ENCODE results near the gene ZNF576. TPM values are rescaled to one million over a fixed set of nuclear protein-coding genes. Genes with fewer than 3 reads are reported as not detected.

Gene ZNF576
- total and polyA plus RNA-seq, 2 experiments from 2014 or later, result 5.9 to 16.9 TPM

DNA sequence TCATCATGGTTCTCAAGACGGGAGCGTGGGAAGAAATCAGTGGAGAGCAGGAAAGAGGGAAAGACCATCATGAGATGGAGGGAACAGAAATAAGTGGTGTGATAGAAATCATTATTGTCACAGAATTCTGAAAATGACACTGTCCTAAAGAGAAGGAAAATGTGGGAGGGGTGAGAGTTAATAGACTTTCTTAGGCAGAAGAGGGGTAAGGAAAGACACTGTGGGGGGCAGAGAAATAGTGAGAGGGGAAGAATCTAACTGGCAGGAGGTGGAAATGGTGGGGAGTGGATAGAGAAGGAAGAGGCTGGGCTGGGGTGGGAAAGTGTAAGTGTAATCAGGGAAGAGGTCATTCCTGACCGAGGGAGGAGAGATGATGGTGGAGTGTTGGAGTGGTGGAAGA is 17.6 kb upstream of the ZNF576 start:
- DNase-seq (ENCODE audit: low spot score) (no peak), ATAC-seq (no peak)
- Histone ChIP-seq H3K27me3 (ENCODE audit: insufficient read depth) (no peaks in the 10 kb centered on the region), H3K27ac (ENCODE audit: low read depth) (no peak overlapping the region), H3K36me3 (ENCODE audit: insufficient read depth) (no peaks in the 10 kb centered on the region), H4K20me1 (replicated peaks; ENCODE audit: insufficient read depth) (no peaks in the 10 kb centered on the region), H3K9me2 (ENCODE audit: insufficient read depth) (no peaks in the 10 kb centered on the region), H3K79me2 (replicated peaks; ENCODE audit: insufficient read depth) (peaks cover 4% of the 10 kb centered on the region; the same call in 1 of the 2 replicates), H3F3A (replicated peaks; ENCODE audit: low read depth) (no peaks in the 10 kb centered on the region; the same call in 1 of the 2 replicates), H3K4me1 (ENCODE audit: insufficient read depth) (peaks cover 14% of the 10 kb centered on the region), H3K4me3 (no peak overlapping the region), H2AFZ (no peak overlapping the region), H3K4me2 (no peak overlapping the region)
- TF ChIP-seq NANOG (IDR thresholded peaks at IDR 0.05; ENCODE audit: borderline replicate concordance), result no peak
- no peak for TF ChIP-seq EZH2 (IDR thresholded peaks at IDR 0.05; ENCODE audit: low read depth, unreplicated experiment)
- no peak for TF ChIP-seq STAT1 (IDR thresholded peaks at IDR 0.05; ENCODE audit: unreplicated experiment)
- no peak for TF ChIP-seq ZNF114 (CRISPR knock-in tag; IDR thresholded peaks at IDR 0.05)
- TF ChIP-seq, protein P1, sequence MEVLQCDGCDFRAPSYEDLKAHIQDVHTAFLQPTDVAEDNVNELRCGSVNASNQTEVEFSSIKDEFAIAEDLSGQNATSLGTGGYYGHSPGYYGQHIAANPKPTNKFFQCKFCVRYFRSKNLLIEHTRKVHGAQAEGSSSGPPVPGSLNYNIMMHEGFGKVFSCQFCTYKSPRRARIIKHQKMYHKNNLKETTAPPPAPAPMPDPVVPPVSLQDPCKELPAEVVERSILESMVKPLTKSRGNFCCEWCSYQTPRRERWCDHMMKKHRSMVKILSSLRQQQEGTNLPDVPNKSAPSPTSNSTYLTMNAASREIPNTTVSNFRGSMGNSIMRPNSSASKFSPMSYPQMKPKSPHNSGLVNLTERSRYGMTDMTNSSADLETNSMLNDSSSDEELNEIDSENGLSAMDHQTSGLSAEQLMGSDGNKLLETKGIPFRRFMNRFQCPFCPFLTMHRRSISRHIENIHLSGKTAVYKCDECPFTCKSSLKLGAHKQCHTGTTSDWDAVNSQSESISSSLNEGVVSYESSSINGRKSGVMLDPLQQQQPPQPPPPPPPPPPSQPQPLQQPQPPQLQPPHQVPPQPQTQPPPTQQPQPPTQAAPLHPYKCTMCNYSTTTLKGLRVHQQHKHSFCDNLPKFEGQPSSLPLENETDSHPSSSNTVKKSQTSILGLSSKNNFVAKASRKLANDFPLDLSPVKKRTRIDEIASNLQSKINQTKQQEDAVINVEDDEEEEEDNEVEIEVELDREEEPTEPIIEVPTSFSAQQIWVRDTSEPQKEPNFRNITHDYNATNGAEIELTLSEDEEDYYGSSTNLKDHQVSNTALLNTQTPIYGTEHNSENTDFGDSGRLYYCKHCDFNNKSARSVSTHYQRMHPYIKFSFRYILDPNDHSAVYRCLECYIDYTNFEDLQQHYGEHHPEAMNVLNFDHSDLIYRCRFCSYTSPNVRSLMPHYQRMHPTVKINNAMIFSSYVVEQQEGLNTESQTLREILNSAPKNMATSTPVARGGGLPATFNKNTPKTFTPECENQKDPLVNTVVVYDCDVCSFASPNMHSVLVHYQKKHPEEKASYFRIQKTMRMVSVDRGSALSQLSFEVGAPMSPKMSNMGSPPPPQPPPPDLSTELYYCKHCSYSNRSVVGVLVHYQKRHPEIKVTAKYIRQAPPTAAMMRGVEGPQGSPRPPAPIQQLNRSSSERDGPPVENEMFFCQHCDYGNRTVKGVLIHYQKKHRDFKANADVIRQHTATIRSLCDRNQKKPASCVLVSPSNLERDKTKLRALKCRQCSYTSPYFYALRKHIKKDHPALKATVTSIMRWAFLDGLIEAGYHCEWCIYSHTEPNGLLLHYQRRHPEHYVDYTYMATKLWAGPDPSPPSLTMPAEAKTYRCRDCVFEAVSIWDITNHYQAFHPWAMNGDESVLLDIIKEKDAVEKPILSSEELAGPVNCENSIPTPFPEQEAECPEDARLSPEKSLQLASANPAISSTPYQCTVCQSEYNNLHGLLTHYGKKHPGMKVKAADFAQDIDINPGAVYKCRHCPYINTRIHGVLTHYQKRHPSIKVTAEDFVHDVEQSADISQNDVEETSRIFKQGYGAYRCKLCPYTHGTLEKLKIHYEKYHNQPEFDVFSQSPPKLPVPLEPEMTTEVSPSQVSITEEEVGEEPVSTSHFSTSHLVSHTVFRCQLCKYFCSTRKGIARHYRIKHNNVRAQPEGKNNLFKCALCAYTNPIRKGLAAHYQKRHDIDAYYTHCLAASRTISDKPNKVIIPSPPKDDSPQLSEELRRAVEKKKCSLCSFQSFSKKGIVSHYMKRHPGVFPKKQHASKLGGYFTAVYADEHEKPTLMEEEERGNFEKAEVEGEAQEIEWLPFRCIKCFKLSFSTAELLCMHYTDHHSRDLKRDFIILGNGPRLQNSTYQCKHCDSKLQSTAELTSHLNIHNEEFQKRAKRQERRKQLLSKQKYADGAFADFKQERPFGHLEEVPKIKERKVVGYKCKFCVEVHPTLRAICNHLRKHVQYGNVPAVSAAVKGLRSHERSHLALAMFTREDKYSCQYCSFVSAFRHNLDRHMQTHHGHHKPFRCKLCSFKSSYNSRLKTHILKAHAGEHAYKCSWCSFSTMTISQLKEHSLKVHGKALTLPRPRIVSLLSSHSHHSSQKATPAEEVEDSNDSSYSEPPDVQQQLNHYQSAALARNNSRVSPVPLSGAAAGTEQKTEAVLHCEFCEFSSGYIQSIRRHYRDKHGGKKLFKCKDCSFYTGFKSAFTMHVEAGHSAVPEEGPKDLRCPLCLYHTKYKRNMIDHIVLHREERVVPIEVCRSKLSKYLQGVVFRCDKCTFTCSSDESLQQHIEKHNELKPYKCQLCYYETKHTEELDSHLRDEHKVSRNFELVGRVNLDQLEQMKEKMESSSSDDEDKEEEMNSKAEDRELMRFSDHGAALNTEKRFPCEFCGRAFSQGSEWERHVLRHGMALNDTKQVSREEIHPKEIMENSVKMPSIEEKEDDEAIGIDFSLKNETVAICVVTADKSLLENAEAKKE (CRISPR knock-in tag; IDR thresholded peaks at IDR 0.05), result no peak
- TF ChIP-seq, protein P2, sequence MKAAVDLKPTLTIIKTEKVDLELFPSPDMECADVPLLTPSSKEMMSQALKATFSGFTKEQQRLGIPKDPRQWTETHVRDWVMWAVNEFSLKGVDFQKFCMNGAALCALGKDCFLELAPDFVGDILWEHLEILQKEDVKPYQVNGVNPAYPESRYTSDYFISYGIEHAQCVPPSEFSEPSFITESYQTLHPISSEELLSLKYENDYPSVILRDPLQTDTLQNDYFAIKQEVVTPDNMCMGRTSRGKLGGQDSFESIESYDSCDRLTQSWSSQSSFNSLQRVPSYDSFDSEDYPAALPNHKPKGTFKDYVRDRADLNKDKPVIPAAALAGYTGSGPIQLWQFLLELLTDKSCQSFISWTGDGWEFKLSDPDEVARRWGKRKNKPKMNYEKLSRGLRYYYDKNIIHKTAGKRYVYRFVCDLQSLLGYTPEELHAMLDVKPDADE (IDR thresholded peaks at IDR 0.05), result no peak
- TF ChIP-seq POLR2AphosphoS5 (IDR thresholded peaks at IDR 0.05; ENCODE audit: low read depth), result no peak
- no peak for TF ChIP-seq EZH2phosphoT487 (IDR thresholded peaks at IDR 0.05; ENCODE audit: unreplicated experiment)
- TF ChIP-seq, protein P3, sequence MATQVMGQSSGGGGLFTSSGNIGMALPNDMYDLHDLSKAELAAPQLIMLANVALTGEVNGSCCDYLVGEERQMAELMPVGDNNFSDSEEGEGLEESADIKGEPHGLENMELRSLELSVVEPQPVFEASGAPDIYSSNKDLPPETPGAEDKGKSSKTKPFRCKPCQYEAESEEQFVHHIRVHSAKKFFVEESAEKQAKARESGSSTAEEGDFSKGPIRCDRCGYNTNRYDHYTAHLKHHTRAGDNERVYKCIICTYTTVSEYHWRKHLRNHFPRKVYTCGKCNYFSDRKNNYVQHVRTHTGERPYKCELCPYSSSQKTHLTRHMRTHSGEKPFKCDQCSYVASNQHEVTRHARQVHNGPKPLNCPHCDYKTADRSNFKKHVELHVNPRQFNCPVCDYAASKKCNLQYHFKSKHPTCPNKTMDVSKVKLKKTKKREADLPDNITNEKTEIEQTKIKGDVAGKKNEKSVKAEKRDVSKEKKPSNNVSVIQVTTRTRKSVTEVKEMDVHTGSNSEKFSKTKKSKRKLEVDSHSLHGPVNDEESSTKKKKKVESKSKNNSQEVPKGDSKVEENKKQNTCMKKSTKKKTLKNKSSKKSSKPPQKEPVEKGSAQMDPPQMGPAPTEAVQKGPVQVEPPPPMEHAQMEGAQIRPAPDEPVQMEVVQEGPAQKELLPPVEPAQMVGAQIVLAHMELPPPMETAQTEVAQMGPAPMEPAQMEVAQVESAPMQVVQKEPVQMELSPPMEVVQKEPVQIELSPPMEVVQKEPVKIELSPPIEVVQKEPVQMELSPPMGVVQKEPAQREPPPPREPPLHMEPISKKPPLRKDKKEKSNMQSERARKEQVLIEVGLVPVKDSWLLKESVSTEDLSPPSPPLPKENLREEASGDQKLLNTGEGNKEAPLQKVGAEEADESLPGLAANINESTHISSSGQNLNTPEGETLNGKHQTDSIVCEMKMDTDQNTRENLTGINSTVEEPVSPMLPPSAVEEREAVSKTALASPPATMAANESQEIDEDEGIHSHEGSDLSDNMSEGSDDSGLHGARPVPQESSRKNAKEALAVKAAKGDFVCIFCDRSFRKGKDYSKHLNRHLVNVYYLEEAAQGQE (IDR thresholded peaks at IDR 0.05; ENCODE audit: unreplicated experiment), result no peak
- no peak for TF ChIP-seq JUNB (IDR thresholded peaks at IDR 0.05; ENCODE audit: unreplicated experiment)
- no peak for TF ChIP-seq ZNF331 (CRISPR knock-in tag; IDR thresholded peaks at IDR 0.05; ENCODE audit: low read depth)
- TF ChIP-seq CREB1 (CRISPR knock-in tag; IDR thresholded peaks at IDR 0.05; ENCODE audit: low read depth), result no peak
- TF ChIP-seq, protein P4, sequence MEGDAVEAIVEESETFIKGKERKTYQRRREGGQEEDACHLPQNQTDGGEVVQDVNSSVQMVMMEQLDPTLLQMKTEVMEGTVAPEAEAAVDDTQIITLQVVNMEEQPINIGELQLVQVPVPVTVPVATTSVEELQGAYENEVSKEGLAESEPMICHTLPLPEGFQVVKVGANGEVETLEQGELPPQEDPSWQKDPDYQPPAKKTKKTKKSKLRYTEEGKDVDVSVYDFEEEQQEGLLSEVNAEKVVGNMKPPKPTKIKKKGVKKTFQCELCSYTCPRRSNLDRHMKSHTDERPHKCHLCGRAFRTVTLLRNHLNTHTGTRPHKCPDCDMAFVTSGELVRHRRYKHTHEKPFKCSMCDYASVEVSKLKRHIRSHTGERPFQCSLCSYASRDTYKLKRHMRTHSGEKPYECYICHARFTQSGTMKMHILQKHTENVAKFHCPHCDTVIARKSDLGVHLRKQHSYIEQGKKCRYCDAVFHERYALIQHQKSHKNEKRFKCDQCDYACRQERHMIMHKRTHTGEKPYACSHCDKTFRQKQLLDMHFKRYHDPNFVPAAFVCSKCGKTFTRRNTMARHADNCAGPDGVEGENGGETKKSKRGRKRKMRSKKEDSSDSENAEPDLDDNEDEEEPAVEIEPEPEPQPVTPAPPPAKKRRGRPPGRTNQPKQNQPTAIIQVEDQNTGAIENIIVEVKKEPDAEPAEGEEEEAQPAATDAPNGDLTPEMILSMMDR (conservative IDR thresholded peaks at IDR 0.05; ENCODE audit: low read depth in 2 of 2), result no peak
- Mint-ChIP-seq H3K27ac (no peak overlapping the region), H3K4me3 (peak overlapping the region; percentile 92), H3K36me3 (ENCODE audit: low read depth) (peaks cover 6% of the 10 kb centered on the region; the same call in 2 of the 3 replicates), H3K27me3 (ENCODE audit: insufficient read depth, low read depth, poor library complexity) (peaks cover 8% of the 10 kb centered on the region), H3K9me3 (no peaks in the 10 kb centered on the region; the same call in 2 of the 3 replicates), H3K4me1 (peaks cover 29% of the 10 kb centered on the region)

Data from GM23338 (cell line).